GM06990 (cell line): Measurements from ENCODE around the gene PACRG.

Source experiments
- DNase-seq: peaks from one replicate; pipeline ENCODE4 v3.0.0-alpha.2; 2011; ENCODE audit not compliant: insufficient read length; ENCODE audit errors: extremely low read depth
- H3K27me3 ChIP-seq: replicated peaks from 2 replicates; pipeline ENCODE4 v1.6.0; 2011; ENCODE audit warnings: low read length; ENCODE audit not compliant: control insufficient read depth, insufficient read depth
- H3K36me3 ChIP-seq: 2 replicates; pipeline ENCODE4 v1.5.1; 2011; ENCODE audit warnings: low read length; ENCODE audit not compliant: control insufficient read depth, insufficient read depth
- H3K4me3 ChIP-seq: replicated peaks from 2 replicates; pipeline ENCODE4 v1.5.1; 2011; ENCODE audit warnings: low read depth, mild to moderate bottlenecking, control low read depth, low read length
- TF ChIP-seq, protein P1 (sequence below): IDR thresholded peaks from 2 replicates; pipeline ENCODE4 v1.5.1; 2011; ENCODE audit warnings: low read length, control low read depth, mild to moderate bottlenecking, inconsistent platforms; ENCODE audit not compliant: insufficient read depth, poor library complexity, severe bottlenecking

The PACRG gene

GRCh38 chr6:163147994-163148393 is 420.2 kb downstream of the PACRG start:
- Histone ChIP-seq H3K27me3 (no peaks in the 10 kb centered on the region), H3K36me3 (no peaks in the 10 kb centered on the region), H3K4me3 (no peak overlapping the region)
- no peak for DNase-seq
- TF ChIP-seq, protein P1, sequence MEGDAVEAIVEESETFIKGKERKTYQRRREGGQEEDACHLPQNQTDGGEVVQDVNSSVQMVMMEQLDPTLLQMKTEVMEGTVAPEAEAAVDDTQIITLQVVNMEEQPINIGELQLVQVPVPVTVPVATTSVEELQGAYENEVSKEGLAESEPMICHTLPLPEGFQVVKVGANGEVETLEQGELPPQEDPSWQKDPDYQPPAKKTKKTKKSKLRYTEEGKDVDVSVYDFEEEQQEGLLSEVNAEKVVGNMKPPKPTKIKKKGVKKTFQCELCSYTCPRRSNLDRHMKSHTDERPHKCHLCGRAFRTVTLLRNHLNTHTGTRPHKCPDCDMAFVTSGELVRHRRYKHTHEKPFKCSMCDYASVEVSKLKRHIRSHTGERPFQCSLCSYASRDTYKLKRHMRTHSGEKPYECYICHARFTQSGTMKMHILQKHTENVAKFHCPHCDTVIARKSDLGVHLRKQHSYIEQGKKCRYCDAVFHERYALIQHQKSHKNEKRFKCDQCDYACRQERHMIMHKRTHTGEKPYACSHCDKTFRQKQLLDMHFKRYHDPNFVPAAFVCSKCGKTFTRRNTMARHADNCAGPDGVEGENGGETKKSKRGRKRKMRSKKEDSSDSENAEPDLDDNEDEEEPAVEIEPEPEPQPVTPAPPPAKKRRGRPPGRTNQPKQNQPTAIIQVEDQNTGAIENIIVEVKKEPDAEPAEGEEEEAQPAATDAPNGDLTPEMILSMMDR, result peak; percentile 8

- Histone ChIP-seq H3K27me3 (no peaks in the 10 kb centered on the region), H3K4me3 (no peak overlapping the region), H3K36me3 (no peaks in the 10 kb centered on the region)
- DNase-seq, result peak; percentile 16
- TF ChIP-seq, protein P1, result no peak
Measured at GRCh38 chr6:163148451-163149278, 420.9 kb downstream of the PACRG start.

DNA sequence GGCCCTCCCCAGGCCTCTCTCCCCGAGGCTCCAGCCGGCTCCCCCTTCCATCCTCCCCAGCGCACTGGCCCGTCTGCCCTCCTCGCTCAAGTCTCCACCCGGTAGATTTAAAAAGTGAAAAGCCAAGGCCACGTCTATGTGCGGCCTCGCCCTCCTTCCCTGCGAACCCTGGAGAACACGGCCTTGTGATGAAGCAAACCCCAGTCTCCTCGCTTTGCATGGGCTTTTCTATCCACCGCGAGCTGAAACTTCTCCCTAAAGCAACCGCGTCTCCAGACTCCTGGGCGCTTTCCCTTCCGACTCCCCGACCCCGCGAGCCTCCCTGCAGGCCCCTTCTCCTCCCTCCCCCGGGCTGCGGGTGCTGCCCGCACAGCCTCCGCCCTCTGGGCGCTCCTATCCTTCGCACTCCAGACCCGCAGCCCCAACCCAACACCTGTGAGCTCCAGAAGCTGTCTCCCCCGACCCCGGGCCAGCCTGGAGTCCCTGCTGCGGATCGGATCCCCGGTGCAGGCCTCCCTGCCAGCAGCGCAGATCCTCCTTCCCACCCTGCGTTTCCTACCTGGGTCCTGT is 421.6 kb downstream of the PACRG start:
- no peak overlapping the region for H3K4me3 ChIP-seq
- DNase-seq, result no peak
- no peaks in the 10 kb centered on the region for H3K36me3 ChIP-seq
- TF ChIP-seq, protein P1, result no peak
- H3K27me3 ChIP-seq, result no peaks in the 10 kb centered on the region

DNA sequence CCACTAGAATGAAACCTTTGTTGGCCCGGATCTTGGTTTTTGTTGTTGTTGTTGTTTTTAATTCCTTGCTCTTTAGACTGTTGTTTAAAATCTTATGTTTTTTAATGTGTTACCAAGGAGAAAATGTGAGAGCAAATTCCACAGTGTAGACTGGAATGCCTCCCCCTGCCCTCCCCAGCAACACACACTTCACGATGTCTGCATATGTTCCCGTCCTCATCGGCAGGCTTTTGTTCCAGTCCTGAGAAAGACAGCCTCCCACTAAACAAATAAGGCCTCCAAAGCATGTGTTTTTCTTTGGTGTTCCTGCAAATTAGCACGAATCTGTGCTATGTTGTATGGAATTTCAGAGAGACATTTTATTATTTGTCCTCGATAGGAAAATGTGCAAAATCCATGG is 423.4 kb downstream of the PACRG start:
- no peaks in the 10 kb centered on the region for H3K27me3 ChIP-seq
- no peak overlapping the region for H3K4me3 ChIP-seq
- no peak for DNase-seq
- no peaks in the 10 kb centered on the region for H3K36me3 ChIP-seq
- TF ChIP-seq, protein P1, result no peak

GRCh38 chr6:163152701-163153100 is 424.9 kb downstream of the PACRG start:
- no peaks in the 10 kb centered on the region for H3K27me3 ChIP-seq
- no peaks in the 10 kb centered on the region for H3K36me3 ChIP-seq
- DNase-seq, result no peak
- TF ChIP-seq, protein P1, result no peak
- no peak overlapping the region for H3K4me3 ChIP-seq

GRCh38 chr6:163159110-163159509 is 431.3 kb downstream of the PACRG start:
- H3K27me3 ChIP-seq, result no peaks in the 10 kb centered on the region
- no peak for DNase-seq

More at GRCh38 chr6:163159110-163159509, 431.3 kb downstream of the PACRG start:
- TF ChIP-seq, protein P1, result no peak
- Histone ChIP-seq H3K36me3 (no peaks in the 10 kb centered on the region), H3K4me3 (no peak overlapping the region)
